ENCODE results near the gene XYLT1. TPM values are rescaled to one million over a fixed set of nuclear protein-coding genes. Genes with fewer than 3 reads are reported as not detected.

Gene XYLT1
- total and polyA plus RNA-seq, 2 of the 8 experiments (the other 6 are each of a cell fraction or from before 2014, with no cell fraction given), result 6.6 to 25.4 TPM

DNA sequence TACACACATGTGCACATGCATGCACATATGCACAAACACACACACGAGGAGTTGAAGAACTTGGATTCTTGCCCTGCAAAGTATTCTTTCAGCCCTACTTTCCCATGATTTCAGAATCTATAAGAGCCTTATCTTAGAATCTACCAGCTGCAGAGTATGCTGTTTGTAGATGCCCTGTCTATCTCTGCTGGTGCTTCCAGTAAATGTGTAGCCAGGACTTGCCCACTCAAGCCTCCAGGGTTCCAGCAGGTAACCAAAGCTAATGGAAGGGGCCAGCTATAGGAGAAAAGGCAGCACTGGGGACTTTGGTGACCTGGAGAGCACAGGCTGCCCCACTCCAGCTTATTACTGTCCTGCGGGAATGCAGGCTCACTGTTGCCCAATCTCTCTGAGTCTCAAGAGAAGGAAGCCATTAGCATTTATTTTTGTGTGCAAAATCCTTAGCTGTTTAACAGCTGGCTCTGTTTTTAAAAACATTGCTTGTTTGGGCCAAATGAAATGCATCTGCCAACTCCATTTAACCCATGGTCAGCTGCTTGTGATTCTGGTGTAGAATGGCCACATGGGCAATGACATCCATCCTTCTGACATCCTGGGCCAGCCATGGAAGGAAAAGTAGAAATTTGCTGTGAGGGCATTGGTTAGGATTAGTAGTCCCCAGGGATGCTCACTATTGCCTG, 28.6 kb upstream of the XYLT1 start (continued):
- no peak for TF ChIP-seq EP300 (IDR thresholded peaks at IDR 0.05; ENCODE audit: borderline replicate concordance in 1 of 2, low read depth in 2 of 2, low read length in 2 of 2)

Measured in H1 (cell line).